ENCODE data around the gene NDUFAF3. TPM values are rescaled to one million over a fixed set of nuclear protein-coding genes. Genes with fewer than 3 reads are reported as not detected.
"Not testable (repeated sequence)": the region's sequence is repeated elsewhere in the genome, so short reads cannot be mapped to it uniquely, and the experiment has no call there.

NDUFAF3 gene
- polyA plus RNA-seq, 4 donors = 56.8 to 82.4 (median 72.1) TPM

- Histone ChIP-seq H3K27ac (ENCODE audit: low read depth in 1 of 3, low read length in 2 of 3) (peak overlapping the region in 2 of 3 donors; percentile 95 to 96), H3K36me3 (ENCODE audit: control insufficient read depth in 3 of 3, insufficient read depth in 2 of 3, low read depth in 1 of 3, low read length in 3 of 3) (peaks cover 0 to 68% (median 0%) of the 10 kb centered on the region in 3 donors), H3K27me3 (ENCODE audit: control insufficient read depth in 3 of 3, insufficient read depth in 3 of 3, low read length in 3 of 3) (no peaks in the 10 kb centered on the region), H3K4me1 (ENCODE audit: control insufficient read depth in 3 of 3, insufficient read depth in 2 of 3, low read depth in 1 of 3, low read length in 2 of 3) (peaks cover 0 to 34% (median 0%) of the 10 kb centered on the region in 3 donors), H3K4me3 (ENCODE audit: low read depth in 1 of 3, low read length in 3 of 3) (peak overlapping the region in 2 of 3 donors; percentile 72 to 92), H3K9me3 (ENCODE audit: control insufficient read depth in 2 of 2, insufficient read depth in 1 of 2, low read depth in 1 of 2, low read length in 1 of 2) (no peaks in the 10 kb centered on the region)
- DNase-seq (no peak), FAIRE-seq (no peak)
- WGBS, 3 donors = 95 to 100% (median 98%) methylated on average over 5 of the region's 5 CpGs
Observed at GRCh38 chr3:49005998-49006397, 15.9 kb upstream of the NDUFAF3 start.

DNA sequence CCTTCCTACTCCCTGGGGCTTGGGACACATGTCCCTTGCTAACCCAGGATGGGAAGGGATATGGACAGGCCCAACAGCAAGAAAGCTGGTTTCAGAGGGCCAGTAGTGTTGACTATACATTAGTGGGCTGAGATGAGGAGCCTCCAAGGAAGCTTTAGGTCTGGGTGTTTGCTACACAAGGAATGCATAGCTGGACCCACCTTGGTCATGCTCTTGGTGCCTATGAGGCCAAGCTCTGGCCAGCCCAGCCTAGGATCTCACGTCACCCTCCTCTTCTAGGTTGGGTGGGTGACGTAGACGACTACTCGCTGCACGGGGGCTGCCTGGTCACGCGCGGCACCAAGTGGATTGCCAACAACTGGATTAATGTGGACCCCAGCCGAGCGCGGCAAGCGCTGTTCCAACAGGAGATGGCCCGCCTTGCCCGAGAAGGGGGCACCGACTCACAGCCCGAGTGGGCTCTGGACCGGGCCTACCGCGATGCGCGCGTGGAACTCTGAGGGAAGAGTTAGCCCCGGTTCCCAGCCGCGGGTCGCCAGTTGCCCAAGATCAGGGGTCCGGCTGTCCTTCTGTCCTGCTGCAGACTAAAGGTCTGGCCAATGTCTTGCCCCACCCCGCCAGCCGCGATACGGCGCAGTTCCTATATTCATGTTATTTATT is 15.4 kb upstream of the NDUFAF3 start:
- 2 to 6% (median 4%) methylated on average over 32 of the region's 32 CpGs for WGBS, 3 donors
- Histone ChIP-seq H3K27me3 (ENCODE audit: control insufficient read depth in 3 of 3, insufficient read depth in 3 of 3, low read length in 3 of 3) (no peaks in the 10 kb centered on the region), H3K36me3 (ENCODE audit: control insufficient read depth in 3 of 3, insufficient read depth in 2 of 3, low read depth in 1 of 3, low read length in 3 of 3) (peaks cover 0 to 68% (median 0%) of the 10 kb centered on the region in 3 donors), H3K9me3 (ENCODE audit: control insufficient read depth in 2 of 2, insufficient read depth in 1 of 2, low read depth in 1 of 2, low read length in 1 of 2) (no peaks in the 10 kb centered on the region), H3K4me3 (ENCODE audit: low read depth in 1 of 3, low read length in 3 of 3) (peak overlapping the region; percentile 63 to 92 (median 72)), H3K4me1 (ENCODE audit: control insufficient read depth in 3 of 3, insufficient read depth in 2 of 3, low read depth in 1 of 3, low read length in 2 of 3) (peaks cover 0 to 29% (median 0%) of the 10 kb centered on the region in 3 donors), H3K27ac (ENCODE audit: low read depth in 1 of 3, low read length in 2 of 3) (peak overlapping the region; percentile 46 to 96 (median 95))
- FAIRE-seq (no peak), DNase-seq (peak; percentile 18 to 62)

DNA sequence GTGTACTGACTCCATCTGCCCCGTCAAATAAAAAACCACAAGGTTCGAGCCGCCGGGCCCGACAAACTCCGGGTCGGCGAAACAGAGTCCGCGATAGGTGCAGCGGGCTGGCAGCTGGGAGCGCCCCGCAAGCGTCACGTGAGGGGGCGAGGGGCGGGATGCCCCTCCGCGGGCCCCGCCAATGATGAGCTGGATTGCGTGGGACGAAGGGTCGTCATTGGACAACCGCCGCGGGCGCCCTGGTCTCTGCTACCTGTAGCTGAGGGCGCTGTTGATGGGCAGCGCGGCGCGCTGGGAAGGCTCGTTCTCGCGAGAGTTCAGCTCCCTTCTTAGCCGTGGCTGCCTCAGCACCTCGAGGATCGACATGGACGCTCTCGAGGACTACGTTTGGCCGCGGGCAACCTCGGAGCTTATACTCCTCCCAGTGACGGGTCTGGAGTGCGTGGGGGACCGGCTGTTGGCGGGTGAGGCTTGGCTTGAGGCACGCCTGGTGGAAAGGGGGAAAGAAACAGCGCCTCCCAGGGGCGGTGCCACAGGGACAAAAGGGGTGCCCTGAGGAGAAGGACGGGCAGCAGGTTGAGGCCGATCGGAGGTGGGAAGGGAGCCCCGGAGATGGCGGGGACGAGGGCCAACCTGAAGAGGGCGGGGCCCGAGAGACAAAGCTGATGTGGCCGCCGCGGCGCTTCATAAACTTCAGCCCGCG is 14.7 kb upstream of the NDUFAF3 start, which contains the start of gene WDR6:
WDR6 (plus strand) TSS at position 324 of the 703 bp plus-strand sequence; CDS start at position 365, 41 bp downstream.
- Histone ChIP-seq H3K4me1 (ENCODE audit: control insufficient read depth in 3 of 3, insufficient read depth in 2 of 3, low read depth in 1 of 3, low read length in 2 of 3) (peaks cover 0 to 26% (median 0%) of the 10 kb centered on the region in 3 donors), H3K27me3 (ENCODE audit: control insufficient read depth in 3 of 3, insufficient read depth in 3 of 3, low read length in 3 of 3) (no peaks in the 10 kb centered on the region), H3K36me3 (ENCODE audit: control insufficient read depth in 3 of 3, insufficient read depth in 2 of 3, low read depth in 1 of 3, low read length in 3 of 3) (peaks cover 0 to 68% (median 2%) of the 10 kb centered on the region in 3 donors), H3K4me3 (ENCODE audit: low read depth in 1 of 3, low read length in 3 of 3) (peak within 1 kb of the TSS; percentile 63 to 92 (median 72)), H3K27ac (ENCODE audit: low read depth in 1 of 3, low read length in 2 of 3) (peak within 1 kb of the TSS; percentile 94 to 96 (median 95)), H3K9me3 (ENCODE audit: control insufficient read depth in 2 of 2, insufficient read depth in 1 of 2, low read depth in 1 of 2, low read length in 1 of 2) (no peaks in the 10 kb centered on the region)
- WGBS, 3 donors = 0% methylated on average over 58 to 65 of the region's 65 CpGs
- DNase-seq (peak; percentile 97 to 99), FAIRE-seq (no peak)

DNA sequence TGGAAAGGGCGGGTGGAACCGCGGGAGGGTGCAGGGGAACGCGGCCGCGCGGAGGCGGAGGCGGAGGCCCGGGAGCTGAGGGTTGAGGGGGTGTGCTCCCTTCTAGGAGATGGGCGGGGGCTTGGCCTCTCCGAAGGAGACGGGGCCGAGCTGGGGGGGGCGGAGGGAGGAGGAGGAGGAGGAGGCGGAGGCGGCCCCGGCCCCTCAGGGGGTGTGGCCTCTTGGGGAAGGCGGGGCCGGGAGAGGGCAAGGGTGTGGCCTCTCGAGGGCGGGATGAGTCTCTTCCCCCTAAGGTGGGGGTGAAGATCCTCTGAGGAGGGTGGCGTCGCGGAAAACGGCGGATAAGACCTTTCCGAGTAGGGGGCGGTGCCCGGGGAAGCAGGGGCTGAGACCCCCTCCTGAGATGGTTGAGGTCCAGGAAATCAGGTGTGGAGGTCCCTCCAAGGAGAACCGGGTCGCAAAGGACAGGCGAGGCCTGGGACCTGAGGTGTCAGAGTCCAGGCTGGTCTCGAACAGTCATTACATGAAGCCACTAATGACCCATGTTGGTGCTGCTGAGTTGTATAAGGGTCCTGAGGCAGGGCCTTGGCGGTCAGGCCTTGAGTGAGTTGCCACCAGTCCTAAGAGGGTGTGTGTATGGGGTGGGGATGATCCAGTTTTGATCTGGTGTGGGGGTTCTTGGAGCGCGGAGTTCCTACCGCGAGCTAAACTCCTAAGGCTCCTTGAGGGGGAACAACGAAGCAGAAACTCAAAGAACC is 14.0 kb upstream of the NDUFAF3 start:
- Histone ChIP-seq H3K36me3 (ENCODE audit: control insufficient read depth in 3 of 3, insufficient read depth in 2 of 3, low read depth in 1 of 3, low read length in 3 of 3) (peaks cover 0 to 68% (median 2%) of the 10 kb centered on the region in 3 donors), H3K27ac (ENCODE audit: low read depth in 1 of 3, low read length in 2 of 3) (peak overlapping the region; percentile 94 to 96 (median 95)), H3K9me3 (ENCODE audit: control insufficient read depth in 2 of 2, insufficient read depth in 1 of 2, low read depth in 1 of 2, low read length in 1 of 2) (no peaks in the 10 kb centered on the region), H3K27me3 (ENCODE audit: control insufficient read depth in 3 of 3, insufficient read depth in 3 of 3, low read length in 3 of 3) (no peaks in the 10 kb centered on the region), H3K4me1 (ENCODE audit: control insufficient read depth in 3 of 3, insufficient read depth in 2 of 3, low read depth in 1 of 3, low read length in 2 of 3) (peaks cover 0 to 26% (median 0%) of the 10 kb centered on the region in 3 donors), H3K4me3 (ENCODE audit: low read depth in 1 of 3, low read length in 3 of 3) (peak overlapping the region; percentile 58 to 92 (median 72))
- FAIRE-seq = no peak
- 10 to 17% (median 12%) methylated on average over 31 to 41 of the region's 41 CpGs for WGBS, 3 donors
- peak; percentile 92 to 93 for DNase-seq

- H3K4me3 ChIP-seq (ENCODE audit: low read depth in 1 of 3, low read length in 3 of 3) = peak overlapping the region in 2 of 3 donors; percentile 72 to 92
- H3K36me3 ChIP-seq (ENCODE audit: control insufficient read depth in 3 of 3, insufficient read depth in 2 of 3, low read depth in 1 of 3, low read length in 3 of 3) = peaks cover 0 to 68% (median 2%) of the 10 kb centered on the region in 3 donors
- not testable (repeated sequence) for FAIRE-seq; H3K9me3 ChIP-seq (ENCODE audit: control insufficient read depth in 2 of 2, insufficient read depth in 1 of 2, low read depth in 1 of 2, low read length in 1 of 2); DNase-seq; H3K27me3 ChIP-seq (ENCODE audit: control insufficient read depth in 3 of 3, insufficient read depth in 3 of 3, low read length in 3 of 3)
- peak overlapping the region; percentile 46 to 95 (median 53) for H3K27ac ChIP-seq (ENCODE audit: low read depth in 1 of 3, low read length in 2 of 3)
- peaks cover 0 to 26% (median 0%) of the 10 kb centered on the region in 3 donors for H3K4me1 ChIP-seq (ENCODE audit: control insufficient read depth in 3 of 3, insufficient read depth in 2 of 3, low read depth in 1 of 3, low read length in 2 of 3)
- 84 to 92% (median 87%) methylated on average over 5 of the region's 5 CpGs for WGBS, 3 donors
Observed at GRCh38 chr3:49008627-49009026, 13.3 kb upstream of the NDUFAF3 start.

DNA sequence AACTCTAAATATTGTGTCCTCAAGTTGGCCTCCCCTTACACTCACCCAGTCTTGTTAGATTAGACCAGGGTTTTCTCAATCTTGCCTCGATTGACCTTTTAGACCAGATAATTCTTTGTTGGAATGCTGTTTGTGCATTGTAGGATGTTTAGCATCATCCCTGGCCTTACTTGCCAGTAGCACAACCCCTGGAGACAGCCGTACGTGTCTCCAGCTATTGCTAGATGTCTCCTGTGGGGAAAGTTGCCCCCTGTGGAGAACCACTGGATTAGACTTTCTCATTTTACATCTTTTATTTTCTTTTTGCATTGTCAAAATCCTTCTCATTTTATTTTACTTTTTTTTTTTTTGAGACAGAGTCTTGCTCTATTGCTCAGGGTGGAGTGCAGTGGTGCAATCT is 12.5 kb upstream of the NDUFAF3 start:
- H3K36me3 ChIP-seq (ENCODE audit: control insufficient read depth in 3 of 3, insufficient read depth in 2 of 3, low read depth in 1 of 3, low read length in 3 of 3) = peaks cover 0 to 70% (median 4%) of the 10 kb centered on the region in 3 donors
- no peak overlapping the region for H3K4me3 ChIP-seq (ENCODE audit: low read depth in 1 of 3, low read length in 3 of 3)
- WGBS, 3 donors = 74 to 80% (median 77%) methylated on average over 3 of the region's 3 CpGs
- H3K27ac ChIP-seq (ENCODE audit: low read depth in 1 of 3, low read length in 2 of 3) = no peak overlapping the region
- FAIRE-seq (no peak), DNase-seq (no peak)
- no peaks in the 10 kb centered on the region for H3K9me3 ChIP-seq (ENCODE audit: control insufficient read depth in 2 of 2, insufficient read depth in 1 of 2, low read depth in 1 of 2, low read length in 1 of 2)
- no peaks in the 10 kb centered on the region for H3K27me3 ChIP-seq (ENCODE audit: control insufficient read depth in 3 of 3, insufficient read depth in 3 of 3, low read length in 3 of 3)
- H3K4me1 ChIP-seq (ENCODE audit: control insufficient read depth in 3 of 3, insufficient read depth in 2 of 3, low read depth in 1 of 3, low read length in 2 of 3) = peaks cover 0 to 26% (median 0%) of the 10 kb centered on the region in 3 donors

- H3K36me3 ChIP-seq (ENCODE audit: control insufficient read depth in 3 of 3, insufficient read depth in 2 of 3, low read depth in 1 of 3, low read length in 3 of 3) = peaks cover 12 to 83% (median 14%) of the 10 kb centered on the region in 3 donors
- H3K9me3 ChIP-seq (ENCODE audit: control insufficient read depth in 2 of 2, insufficient read depth in 1 of 2, low read depth in 1 of 2, low read length in 1 of 2) = no peaks in the 10 kb centered on the region
- no peak overlapping the region for H3K27ac ChIP-seq (ENCODE audit: low read depth in 1 of 3, low read length in 2 of 3)
- no peaks in the 10 kb centered on the region for H3K27me3 ChIP-seq (ENCODE audit: control insufficient read depth in 3 of 3, insufficient read depth in 3 of 3, low read length in 3 of 3)
- DNase-seq (no peak), FAIRE-seq (no peak)
- no peak overlapping the region for H3K4me3 ChIP-seq (ENCODE audit: low read depth in 1 of 3, low read length in 3 of 3)
- peaks cover 0 to 17% (median 4%) of the 10 kb centered on the region in 3 donors for H3K4me1 ChIP-seq (ENCODE audit: control insufficient read depth in 3 of 3, insufficient read depth in 2 of 3, low read depth in 1 of 3, low read length in 2 of 3)
- 66 to 77% (median 75%) methylated on average over 17 of the region's 17 CpGs for WGBS, 3 donors
Observed at GRCh38 chr3:49012441-49013017, 9.4 kb upstream of the NDUFAF3 start.

Measured in small intestine (tissue), 7 donors.